GM19238 (cell line): ENCODE measurements around the gene PTPN11.
"Not testable (repeated sequence)": the region's sequence is repeated elsewhere in the genome, so short reads cannot be mapped to it uniquely, and the experiment has no call there.

Experiments
- DNase-seq: peaks from one replicate; pipeline ENCODE4 v3.0.0; 2011; ENCODE audit warnings: low spot score; ENCODE audit not compliant: insufficient read length

PTPN11 gene

GRCh38 chr12:112409064-112409905 lies 9.5 kb upstream of the PTPN11 start, which contains the start of gene RPL6:
TSS of gene RPL6 (minus strand) at chr12:112409605. CDS start at chr12:112408656, 949 bp downstream.
- DNase-seq, result peak; percentile 72

- DNase-seq, result no peak
These were observed 8.9 kb upstream of the PTPN11 start for GRCh38 chr12:112409906-112410244.

GRCh38 chr12:112413855-112414625 lies 4.7 kb upstream of the PTPN11 start:
- DNase-seq, result no peak

- not testable (repeated sequence) for DNase-seq
These were observed 3.3 kb upstream of the PTPN11 start for GRCh38 chr12:112415457-112415856.

- no peak for DNase-seq
These were observed 507 bp upstream of the PTPN11 start for GRCh38 chr12:112418273-112418607.

GRCh38 chr12:112419297-112420133 lies 768 bp downstream of the PTPN11 start:
- no peak for DNase-seq

- DNase-seq, result no peak
These were observed 2.0 kb downstream of the PTPN11 start for GRCh38 chr12:112420740-112421139.

GRCh38 chr12:112421363-112421762 lies 2.6 kb downstream of the PTPN11 start:
- no peak for DNase-seq

GRCh38 chr12:112422531-112422930 lies 3.8 kb downstream of the PTPN11 start:
- no peak for DNase-seq

GRCh38 chr12:112424126-112424525 lies 5.4 kb downstream of the PTPN11 start:
- DNase-seq, result no peak

- DNase-seq, result no peak
These were observed 7.0 kb downstream of the PTPN11 start for GRCh38 chr12:112425582-112426382.

GRCh38 chr12:112427760-112428159 lies 9.0 kb downstream of the PTPN11 start:
- DNase-seq, result no peak

GRCh38 chr12:112430929-112431328 lies 12.2 kb downstream of the PTPN11 start:
- DNase-seq, result no peak

- no peak for DNase-seq
These were observed 13.2 kb downstream of the PTPN11 start for GRCh38 chr12:112431965-112432364.

- DNase-seq, result no peak
These were observed 14.8 kb downstream of the PTPN11 start for GRCh38 chr12:112433551-112433950.

- DNase-seq, result not testable (repeated sequence)
These were observed 19.9 kb downstream of the PTPN11 start for GRCh38 chr12:112438645-112439044.

GRCh38 chr12:112439769-112440168 lies 21.0 kb downstream of the PTPN11 start:
- DNase-seq, result no peak

- DNase-seq, result not testable (repeated sequence)
These were observed 21.9 kb downstream of the PTPN11 start for GRCh38 chr12:112440653-112441052.

GRCh38 chr12:112443916-112444315 lies 25.2 kb downstream of the PTPN11 start:
- DNase-seq, result no peak

GRCh38 chr12:112446008-112446725 lies 27.4 kb downstream of the PTPN11 start:
- DNase-seq, result no peak
